GM12878 (cell line): ENCODE results near the gene ZNF805. TPM values are rescaled to one million over a fixed set of nuclear protein-coding genes. Genes with fewer than 3 reads are reported as not detected.
A peak's percentile ranks its signal among the peaks of the same experiment; 100 is the strongest.

Experiments
- ATF7 ChIP-seq: fragments of 450-650 bp; IDR thresholded peaks from 2 replicates; pipeline ENCODE4 v1.6.1; 2016; ENCODE audit warnings: low read depth, mild to moderate bottlenecking
- BCL11A ChIP-seq: IDR thresholded peaks from 2 replicates; pipeline ENCODE4 v1.6.1; 2011; ENCODE audit warnings: low read depth, low read length
- CHD2 ChIP-seq: IDR thresholded peaks from 2 replicates; pipeline ENCODE4 v1.6.1; 2011; ENCODE audit warnings: low read depth, low read length, improper control_type of control experiment, borderline replicate concordance
- ELK1 ChIP-seq: IDR thresholded peaks from 2 replicates; pipeline ENCODE4 v1.6.1; 2012; ENCODE audit warnings: low read depth, low read length, improper control_type of control experiment
- ESRRA ChIP-seq: IDR thresholded peaks from 2 replicates; pipeline ENCODE4 v1.6.1; 2012; ENCODE audit warnings: mild to moderate bottlenecking, low read length, improper control_type of control experiment
- FOS ChIP-seq: IDR thresholded peaks from 3 replicates; pipeline ENCODE4 v1.6.1; 2011; ENCODE audit warnings: borderline replicate concordance; ENCODE audit not compliant: insufficient read length; ENCODE audit errors: extremely low read depth
- GATAD2B ChIP-seq: fragments of 450-650 bp; conservative IDR thresholded peaks from 2 replicates; pipeline ENCODE4 v1.6.1; 2017; ENCODE audit warnings: low read depth, mild to moderate bottlenecking, moderate library complexity
- IKZF1 ChIP-seq: fragments of 450-650 bp; conservative IDR thresholded peaks from 2 replicates; pipeline ENCODE4 v1.6.1; 2017; ENCODE audit warnings: antibody characterized with exemption, mild to moderate bottlenecking
- JUND ChIP-seq: IDR thresholded peaks from 2 replicates; pipeline ENCODE4 v1.6.1; 2012; ENCODE audit warnings: low read depth, mild to moderate bottlenecking, low read length, improper control_type of control experiment, moderate library complexity
- KDM1A ChIP-seq: fragments of 200-600 bp; sonication (generic); IDR thresholded peaks from 2 replicates; pipeline ENCODE4 v1.6.1; 2016; ENCODE audit warnings: borderline replicate concordance
- NFXL1 ChIP-seq: fragments of 450-650 bp; IDR thresholded peaks from 2 replicates; pipeline ENCODE4 v1.6.1; 2017; ENCODE audit warnings: antibody characterized with exemption, mild to moderate bottlenecking, borderline replicate concordance
- NFYA ChIP-seq: IDR thresholded peaks from 2 replicates; pipeline ENCODE4 v1.6.1; 2011; ENCODE audit warnings: low read depth, mild to moderate bottlenecking, low read length, improper control_type of control experiment, borderline replicate concordance
- NR2C2 ChIP-seq: IDR thresholded peaks from 2 replicates; pipeline ENCODE4 v1.6.1; 2011; ENCODE audit warnings: borderline replicate concordance, low read depth; ENCODE audit not compliant: control insufficient read depth, insufficient read length
- PAX5 ChIP-seq: IDR thresholded peaks from 2 replicates; pipeline ENCODE4 v1.6.1; 2011; ENCODE audit warnings: low read depth, low read length, borderline replicate concordance
- RCOR1 ChIP-seq: conservative IDR thresholded peaks from 2 replicates; pipeline ENCODE4 v1.6.1; 2012; ENCODE audit warnings: low read depth, low read length, improper control_type of control experiment
- SIN3A ChIP-seq: IDR thresholded peaks from 2 replicates; pipeline ENCODE4 v1.6.1; 2012; ENCODE audit warnings: low read depth, low read length, improper control_type of control experiment
- TBL1XR1 ChIP-seq: IDR thresholded peaks from 2 replicates; pipeline ENCODE4 v1.6.1; 2012; ENCODE audit warnings: low read depth, low read length, improper control_type of control experiment
- TCF3 ChIP-seq: IDR thresholded peaks from 2 replicates; pipeline ENCODE4 v1.6.1; 2012; ENCODE audit warnings: low read depth, mild to moderate bottlenecking, low read length, borderline replicate concordance; ENCODE audit not compliant: insufficient read depth
- YBX1 ChIP-seq: fragments of 450-650 bp; IDR thresholded peaks from 2 replicates; pipeline ENCODE4 v1.6.1; 2016; ENCODE audit warnings: antibody characterized with exemption
- ZBED1 ChIP-seq: IDR thresholded peaks from 2 replicates; pipeline ENCODE4 v1.6.1; 2016; ENCODE audit warnings: borderline replicate concordance
- ZNF217 ChIP-seq: fragments of 450-650 bp; IDR thresholded peaks from 2 replicates; pipeline ENCODE4 v1.6.1; 2017; ENCODE audit warnings: antibody characterized with exemption, mild to moderate bottlenecking
- ZNF24 ChIP-seq: fragments of 450-650 bp; IDR thresholded peaks from 2 replicates; pipeline ENCODE4 v1.6.1; 2017; ENCODE audit warnings: antibody characterized with exemption, mild to moderate bottlenecking
- ZNF274 ChIP-seq: IDR thresholded peaks from one replicate; pipeline ENCODE4 v1.8.0; 2011; ENCODE audit not compliant: insufficient read length, insufficient read depth
- polyA plus RNA-seq, 11 experiments: library from polyadenylated mRNA; depleted of rRNA in 4 of 11; unstranded in 6 of 11; stranded (reverse) in 5 of 11; fragments of >200 nt; fragmentation: Nextera tagmentation in 4 of 11; fragmentation: Illumina TruSeq in 1 of 11; extraction: Ambion mirVana in 4 of 11; extraction: Trizol in 1 of 11; gene quantifications; 1 replicate in 1 of 11; 2 replicates in 10 of 11; pipeline versions ENCODE4 v1.2.1 to v1.2.3, GENCODE V29; 2011 to 2016; ENCODE audit warnings: inconsistent platforms in 2 of 11, missing spikeins in 2 of 11, low read depth in 1 of 11
- total RNA-seq, 4 experiments: library from RNA; depleted of rRNA in 3 of 4; stranded (reverse); fragments of >200 nt in 3 of 4; fragmentation: Illumina TruSeq in 1 of 4; extraction: Trizol in 1 of 4; gene quantifications; 2 replicates each; pipeline versions ENCODE4 v1.2.1 to v1.2.3, GENCODE V29; 2013 to 2021
- TF ChIP-seq, protein P1 (sequence below): fragments of 450-650 bp; IDR thresholded peaks from 2 replicates; pipeline ENCODE4 v1.6.1; 2017; ENCODE audit warnings: mild to moderate bottlenecking, low read depth, inconsistent platforms; ENCODE audit not compliant: poor library complexity, severe bottlenecking
- TF ChIP-seq, protein P2 (sequence below): IDR thresholded peaks from 2 replicates; pipeline ENCODE4 v1.6.1; 2012; ENCODE audit warnings: low read length, inconsistent platforms
- TF ChIP-seq, protein P3 (sequence below): fragments of 450-650 bp; IDR thresholded peaks from 2 replicates; pipeline ENCODE4 v1.6.1; 2016; ENCODE audit warnings: mild to moderate bottlenecking

Gene ZNF805
- total and polyA plus RNA-seq, 10 of the 15 experiments (the other 5 are each of a cell fraction or from before 2014, with no cell fraction given) = 0.31 to 8.9 (median 2.3) TPM

- TF ChIP-seq GATAD2B = 0 out of 2 replicates have a peak, but pooled peaks have one; percentile 55
- no peak for TF ChIP-seq ZNF274
- TF ChIP-seq, protein P1, sequence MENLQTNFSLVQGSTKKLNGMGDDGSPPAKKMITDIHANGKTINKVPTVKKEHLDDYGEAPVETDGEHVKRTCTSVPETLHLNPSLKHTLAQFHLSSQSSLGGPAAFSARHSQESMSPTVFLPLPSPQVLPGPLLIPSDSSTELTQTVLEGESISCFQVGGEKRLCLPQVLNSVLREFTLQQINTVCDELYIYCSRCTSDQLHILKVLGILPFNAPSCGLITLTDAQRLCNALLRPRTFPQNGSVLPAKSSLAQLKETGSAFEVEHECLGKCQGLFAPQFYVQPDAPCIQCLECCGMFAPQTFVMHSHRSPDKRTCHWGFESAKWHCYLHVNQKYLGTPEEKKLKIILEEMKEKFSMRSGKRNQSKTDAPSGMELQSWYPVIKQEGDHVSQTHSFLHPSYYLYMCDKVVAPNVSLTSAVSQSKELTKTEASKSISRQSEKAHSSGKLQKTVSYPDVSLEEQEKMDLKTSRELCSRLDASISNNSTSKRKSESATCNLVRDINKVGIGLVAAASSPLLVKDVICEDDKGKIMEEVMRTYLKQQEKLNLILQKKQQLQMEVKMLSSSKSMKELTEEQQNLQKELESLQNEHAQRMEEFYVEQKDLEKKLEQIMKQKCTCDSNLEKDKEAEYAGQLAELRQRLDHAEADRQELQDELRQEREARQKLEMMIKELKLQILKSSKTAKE = no peak
- TF ChIP-seq NFXL1 = no peak
- no peak for TF ChIP-seq BCL11A
- no peak for TF ChIP-seq JUND
- no peak for TF ChIP-seq RCOR1
- TF ChIP-seq, protein P2, sequence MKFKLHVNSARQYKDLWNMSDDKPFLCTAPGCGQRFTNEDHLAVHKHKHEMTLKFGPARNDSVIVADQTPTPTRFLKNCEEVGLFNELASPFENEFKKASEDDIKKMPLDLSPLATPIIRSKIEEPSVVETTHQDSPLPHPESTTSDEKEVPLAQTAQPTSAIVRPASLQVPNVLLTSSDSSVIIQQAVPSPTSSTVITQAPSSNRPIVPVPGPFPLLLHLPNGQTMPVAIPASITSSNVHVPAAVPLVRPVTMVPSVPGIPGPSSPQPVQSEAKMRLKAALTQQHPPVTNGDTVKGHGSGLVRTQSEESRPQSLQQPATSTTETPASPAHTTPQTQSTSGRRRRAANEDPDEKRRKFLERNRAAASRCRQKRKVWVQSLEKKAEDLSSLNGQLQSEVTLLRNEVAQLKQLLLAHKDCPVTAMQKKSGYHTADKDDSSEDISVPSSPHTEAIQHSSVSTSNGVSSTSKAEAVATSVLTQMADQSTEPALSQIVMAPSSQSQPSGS = no peak
- TF ChIP-seq PAX5 = no peak
- TF ChIP-seq YBX1 = no peak
- no peak for TF ChIP-seq NFYA
- no peak for TF ChIP-seq ZBED1
- no peak for TF ChIP-seq NR2C2
- TF ChIP-seq, protein P3, sequence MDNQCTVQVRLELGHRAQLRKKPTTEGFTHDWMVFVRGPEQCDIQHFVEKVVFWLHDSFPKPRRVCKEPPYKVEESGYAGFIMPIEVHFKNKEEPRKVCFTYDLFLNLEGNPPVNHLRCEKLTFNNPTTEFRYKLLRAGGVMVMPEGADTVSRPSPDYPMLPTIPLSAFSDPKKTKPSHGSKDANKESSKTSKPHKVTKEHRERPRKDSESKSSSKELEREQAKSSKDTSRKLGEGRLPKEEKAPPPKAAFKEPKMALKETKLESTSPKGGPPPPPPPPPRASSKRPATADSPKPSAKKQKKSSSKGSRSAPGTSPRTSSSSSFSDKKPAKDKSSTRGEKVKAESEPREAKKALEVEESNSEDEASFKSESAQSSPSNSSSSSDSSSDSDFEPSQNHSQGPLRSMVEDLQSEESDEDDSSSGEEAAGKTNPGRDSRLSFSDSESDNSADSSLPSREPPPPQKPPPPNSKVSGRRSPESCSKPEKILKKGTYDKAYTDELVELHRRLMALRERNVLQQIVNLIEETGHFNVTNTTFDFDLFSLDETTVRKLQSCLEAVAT = peak; percentile 76
- TF ChIP-seq IKZF1 = peak; percentile 87
- peak; percentile 4; the same call in 1 of the 2 replicates for TF ChIP-seq ZNF24
- TF ChIP-seq CHD2 = no peak
- TF ChIP-seq TCF3 = no peak
- no peak for TF ChIP-seq ELK1
- no peak for TF ChIP-seq FOS
- no peak for TF ChIP-seq ATF7
- TF ChIP-seq ESRRA = no peak
- TF ChIP-seq SIN3A = 0 out of 2 replicates have a peak, but pooled peaks have one; percentile 16
- TF ChIP-seq TBL1XR1 = no peak
- TF ChIP-seq KDM1A = no peak
- TF ChIP-seq ZNF217 = no peak
These were observed 49.0 kb upstream of the ZNF805 start, which contains the start of gene ZNF264 (continued) for GRCh38 chr19:57191141-57192076.
